HepG2 (cell line): ENCODE measurements around the gene EPHA2. TPM values are rescaled to one million over a fixed set of nuclear protein-coding genes. Genes with fewer than 3 reads are reported as not detected.

Source experiments
- ARHGAP35 ChIP-seq: sonication (generic); formaldehyde crosslinking; IDR thresholded peaks from 2 replicates; pipeline ENCODE4 v1.9.0; 2022; ENCODE audit warnings: mild to moderate bottlenecking, inconsistent platforms, moderate library complexity, missing genetic modification reagents, borderline replicate concordance
- EP300 ChIP-seq, 3 experiments: sonication (generic) in 1 of 3; formaldehyde crosslinking in 1 of 3; IDR thresholded peaks; 2 replicates each; pipeline versions ENCODE4 v1.5.1 to v1.6.1; 2011 to 2020; ENCODE audit warnings: low read depth in 2 of 3, low read length in 2 of 3, borderline replicate concordance in 1 of 3, improper control_type of control experiment in 1 of 3, mild to moderate bottlenecking in 1 of 3, missing genetic modification reagents in 1 of 3, moderate library complexity in 1 of 3
- KDM1A ChIP-seq: IDR thresholded peaks from 2 replicates; pipeline ENCODE4 v1.6.1; 2016; ENCODE audit warnings: missing compliant biosample characterization
- NFYC ChIP-seq: IDR thresholded peaks from 2 replicates; pipeline ENCODE4 v1.6.1; 2016; ENCODE audit warnings: missing genetic modification reagents, missing compliant biosample characterization
- NR1H2 ChIP-seq: sonication (generic); formaldehyde crosslinking; IDR thresholded peaks from 2 replicates; pipeline ENCODE4 v1.8.1; 2022; ENCODE audit warnings: low read depth, missing genetic modification reagents, borderline replicate concordance
- ZNF552 ChIP-seq: sonication (generic); formaldehyde crosslinking; IDR thresholded peaks from 2 replicates; pipeline ENCODE4 v1.9.0; 2022; ENCODE audit warnings: missing genetic modification reagents, mild to moderate bottlenecking, borderline replicate concordance
- ZNF709 ChIP-seq: sonication (generic); formaldehyde crosslinking; IDR thresholded peaks from 2 replicates; pipeline ENCODE4 v1.5.0; 2020; ENCODE audit warnings: mild to moderate bottlenecking, missing genetic modification reagents
- polyA plus RNA-seq, 8 experiments: library from polyadenylated mRNA; depleted of rRNA in 3 of 8; stranded (reverse) in 7 of 8; unstranded in 1 of 8; fragments of >200 nt; fragmentation: Illumina TruSeq in 4 of 8; extraction: Trizol in 4 of 8; gene quantifications; 2 replicates each; pipeline versions ENCODE4 v1.2.1 to v1.2.3, GENCODE V29; 2011 to 2016; ENCODE audit warnings: low read depth in 4 of 8, missing spikeins in 1 of 8, mixed read lengths in 1 of 8; ENCODE audit not compliant: insufficient read depth in 1 of 8
- total RNA-seq, 5 experiments: library from RNA; depleted of rRNA; stranded (reverse); fragments of >200 nt; fragmentation: Illumina TruSeq; extraction: Trizol; gene quantifications; 2 replicates each; pipeline ENCODE4 v1.2.3, GENCODE V29; 2016; ENCODE audit warnings: low read depth in 1 of 5
- TF ChIP-seq, protein P1 (sequence below): sonication (generic); formaldehyde crosslinking; IDR thresholded peaks from 2 replicates; pipeline ENCODE4 v1.5.0; 2020; ENCODE audit warnings: mild to moderate bottlenecking, missing genetic modification reagents, moderate library complexity
- TF ChIP-seq, protein P2 (sequence below): sonication (generic); formaldehyde crosslinking; IDR thresholded peaks from 2 replicates; pipeline ENCODE4 v1.4.0; 2020; ENCODE audit warnings: missing genetic modification reagents, borderline replicate concordance
- TF ChIP-seq, protein P3 (sequence below): sonication (generic); formaldehyde crosslinking; IDR thresholded peaks from 2 replicates; pipeline ENCODE4 v1.4.0; 2020; ENCODE audit warnings: missing genetic modification reagents
- TF ChIP-seq, protein P4 (sequence below): sonication (generic); formaldehyde crosslinking; IDR thresholded peaks from 2 replicates; pipeline ENCODE4 v1.4.0; 2020; ENCODE audit warnings: missing genetic modification reagents

The EPHA2 gene
- total and polyA plus RNA-seq, 2 of the 13 experiments (the other 11 are each of a cell fraction or from before 2014, with no cell fraction given) = 33.6 to 53.6 TPM

DNA sequence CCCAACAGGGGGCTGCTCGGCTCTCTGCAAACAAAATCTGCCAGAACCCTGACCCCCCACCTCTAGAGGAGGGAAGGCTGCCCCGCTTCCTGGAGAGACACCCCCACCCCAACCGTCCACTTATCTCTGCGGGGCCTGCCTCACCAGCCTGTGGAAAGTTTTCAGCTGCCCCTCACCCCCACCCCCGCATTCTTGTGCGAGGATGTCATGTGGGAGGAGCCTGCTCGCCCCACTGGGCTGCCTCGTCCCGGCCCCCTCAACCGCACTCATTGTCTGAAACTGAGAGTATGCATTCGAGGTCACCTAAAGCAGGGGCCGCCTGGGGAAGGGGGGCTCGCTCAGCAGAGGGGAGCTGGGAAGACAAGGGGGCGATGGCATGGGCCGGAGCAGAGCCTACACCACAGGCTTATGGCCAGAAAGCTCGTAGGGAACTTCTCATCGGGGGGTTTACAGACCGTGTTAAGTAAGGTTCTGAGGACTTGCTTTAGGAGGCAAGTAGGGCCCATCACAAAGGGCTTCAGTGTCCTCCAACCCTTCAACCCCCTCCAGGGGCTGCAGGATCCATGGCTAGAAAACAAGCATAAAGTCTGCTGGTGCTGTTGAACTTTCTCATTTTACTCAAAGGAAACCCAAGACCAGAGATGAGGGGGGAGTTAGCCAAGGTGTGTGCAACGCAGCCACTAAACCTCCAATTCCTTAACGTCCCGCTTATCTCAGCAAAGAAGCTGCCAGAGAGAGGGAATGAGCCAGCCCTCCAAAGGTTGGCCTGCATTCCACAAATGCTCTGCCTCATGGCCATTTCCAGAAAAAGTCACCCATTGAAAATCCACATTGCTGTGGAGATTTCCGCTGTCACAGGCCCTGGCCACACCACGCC is 9.4 kb downstream of the EPHA2 start (continued):
- TF ChIP-seq ZNF552 (CRISPR knock-in tag) (no peak), EP300 (IDR thresholded peaks at IDR 0.05; ENCODE audit: low read depth in 2 of 2, low read length in 2 of 2) (peak in 1 of 2 experiments; percentile 75; a peak in 2 of 4 replicates), EP300 (CRISPR knock-in tag; IDR thresholded peaks at IDR 0.05; ENCODE audit: borderline replicate concordance) (peak; percentile 45; the same call in 1 of the 2 replicates), NFYC (CRISPR knock-in tag) (no peak), NR1H2 (CRISPR knock-in tag) (no peak), KDM1A (no peak), ZNF709 (no peak), ARHGAP35 (CRISPR knock-in tag) (no peak)
- TF ChIP-seq, protein P1, sequence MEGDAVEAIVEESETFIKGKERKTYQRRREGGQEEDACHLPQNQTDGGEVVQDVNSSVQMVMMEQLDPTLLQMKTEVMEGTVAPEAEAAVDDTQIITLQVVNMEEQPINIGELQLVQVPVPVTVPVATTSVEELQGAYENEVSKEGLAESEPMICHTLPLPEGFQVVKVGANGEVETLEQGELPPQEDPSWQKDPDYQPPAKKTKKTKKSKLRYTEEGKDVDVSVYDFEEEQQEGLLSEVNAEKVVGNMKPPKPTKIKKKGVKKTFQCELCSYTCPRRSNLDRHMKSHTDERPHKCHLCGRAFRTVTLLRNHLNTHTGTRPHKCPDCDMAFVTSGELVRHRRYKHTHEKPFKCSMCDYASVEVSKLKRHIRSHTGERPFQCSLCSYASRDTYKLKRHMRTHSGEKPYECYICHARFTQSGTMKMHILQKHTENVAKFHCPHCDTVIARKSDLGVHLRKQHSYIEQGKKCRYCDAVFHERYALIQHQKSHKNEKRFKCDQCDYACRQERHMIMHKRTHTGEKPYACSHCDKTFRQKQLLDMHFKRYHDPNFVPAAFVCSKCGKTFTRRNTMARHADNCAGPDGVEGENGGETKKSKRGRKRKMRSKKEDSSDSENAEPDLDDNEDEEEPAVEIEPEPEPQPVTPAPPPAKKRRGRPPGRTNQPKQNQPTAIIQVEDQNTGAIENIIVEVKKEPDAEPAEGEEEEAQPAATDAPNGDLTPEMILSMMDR (CRISPR knock-in tag) = peak; percentile 14; the same call in 1 of the 2 replicates
- TF ChIP-seq, protein P2, sequence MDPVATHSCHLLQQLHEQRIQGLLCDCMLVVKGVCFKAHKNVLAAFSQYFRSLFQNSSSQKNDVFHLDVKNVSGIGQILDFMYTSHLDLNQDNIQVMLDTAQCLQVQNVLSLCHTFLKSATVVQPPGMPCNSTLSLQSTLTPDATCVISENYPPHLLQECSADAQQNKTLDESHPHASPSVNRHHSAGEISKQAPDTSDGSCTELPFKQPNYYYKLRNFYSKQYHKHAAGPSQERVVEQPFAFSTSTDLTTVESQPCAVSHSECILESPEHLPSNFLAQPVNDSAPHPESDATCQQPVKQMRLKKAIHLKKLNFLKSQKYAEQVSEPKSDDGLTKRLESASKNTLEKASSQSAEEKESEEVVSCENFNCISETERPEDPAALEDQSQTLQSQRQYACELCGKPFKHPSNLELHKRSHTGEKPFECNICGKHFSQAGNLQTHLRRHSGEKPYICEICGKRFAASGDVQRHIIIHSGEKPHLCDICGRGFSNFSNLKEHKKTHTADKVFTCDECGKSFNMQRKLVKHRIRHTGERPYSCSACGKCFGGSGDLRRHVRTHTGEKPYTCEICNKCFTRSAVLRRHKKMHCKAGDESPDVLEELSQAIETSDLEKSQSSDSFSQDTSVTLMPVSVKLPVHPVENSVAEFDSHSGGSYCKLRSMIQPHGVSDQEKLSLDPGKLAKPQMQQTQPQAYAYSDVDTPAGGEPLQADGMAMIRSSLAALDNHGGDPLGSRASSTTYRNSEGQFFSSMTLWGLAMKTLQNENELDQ (CRISPR knock-in tag) = no peak
- TF ChIP-seq, protein P3, sequence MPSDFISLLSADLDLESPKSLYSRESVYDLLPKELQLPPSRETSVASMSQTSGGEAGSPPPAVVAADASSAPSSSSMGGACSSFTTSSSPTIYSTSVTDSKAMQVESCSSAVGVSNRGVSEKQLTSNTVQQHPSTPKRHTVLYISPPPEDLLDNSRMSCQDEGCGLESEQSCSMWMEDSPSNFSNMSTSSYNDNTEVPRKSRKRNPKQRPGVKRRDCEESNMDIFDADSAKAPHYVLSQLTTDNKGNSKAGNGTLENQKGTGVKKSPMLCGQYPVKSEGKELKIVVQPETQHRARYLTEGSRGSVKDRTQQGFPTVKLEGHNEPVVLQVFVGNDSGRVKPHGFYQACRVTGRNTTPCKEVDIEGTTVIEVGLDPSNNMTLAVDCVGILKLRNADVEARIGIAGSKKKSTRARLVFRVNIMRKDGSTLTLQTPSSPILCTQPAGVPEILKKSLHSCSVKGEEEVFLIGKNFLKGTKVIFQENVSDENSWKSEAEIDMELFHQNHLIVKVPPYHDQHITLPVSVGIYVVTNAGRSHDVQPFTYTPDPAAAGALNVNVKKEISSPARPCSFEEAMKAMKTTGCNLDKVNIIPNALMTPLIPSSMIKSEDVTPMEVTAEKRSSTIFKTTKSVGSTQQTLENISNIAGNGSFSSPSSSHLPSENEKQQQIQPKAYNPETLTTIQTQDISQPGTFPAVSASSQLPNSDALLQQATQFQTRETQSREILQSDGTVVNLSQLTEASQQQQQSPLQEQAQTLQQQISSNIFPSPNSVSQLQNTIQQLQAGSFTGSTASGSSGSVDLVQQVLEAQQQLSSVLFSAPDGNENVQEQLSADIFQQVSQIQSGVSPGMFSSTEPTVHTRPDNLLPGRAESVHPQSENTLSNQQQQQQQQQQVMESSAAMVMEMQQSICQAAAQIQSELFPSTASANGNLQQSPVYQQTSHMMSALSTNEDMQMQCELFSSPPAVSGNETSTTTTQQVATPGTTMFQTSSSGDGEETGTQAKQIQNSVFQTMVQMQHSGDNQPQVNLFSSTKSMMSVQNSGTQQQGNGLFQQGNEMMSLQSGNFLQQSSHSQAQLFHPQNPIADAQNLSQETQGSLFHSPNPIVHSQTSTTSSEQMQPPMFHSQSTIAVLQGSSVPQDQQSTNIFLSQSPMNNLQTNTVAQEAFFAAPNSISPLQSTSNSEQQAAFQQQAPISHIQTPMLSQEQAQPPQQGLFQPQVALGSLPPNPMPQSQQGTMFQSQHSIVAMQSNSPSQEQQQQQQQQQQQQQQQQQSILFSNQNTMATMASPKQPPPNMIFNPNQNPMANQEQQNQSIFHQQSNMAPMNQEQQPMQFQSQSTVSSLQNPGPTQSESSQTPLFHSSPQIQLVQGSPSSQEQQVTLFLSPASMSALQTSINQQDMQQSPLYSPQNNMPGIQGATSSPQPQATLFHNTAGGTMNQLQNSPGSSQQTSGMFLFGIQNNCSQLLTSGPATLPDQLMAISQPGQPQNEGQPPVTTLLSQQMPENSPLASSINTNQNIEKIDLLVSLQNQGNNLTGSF = peak; percentile 70; the same call in 1 of the 2 replicates
- TF ChIP-seq, protein P4, sequence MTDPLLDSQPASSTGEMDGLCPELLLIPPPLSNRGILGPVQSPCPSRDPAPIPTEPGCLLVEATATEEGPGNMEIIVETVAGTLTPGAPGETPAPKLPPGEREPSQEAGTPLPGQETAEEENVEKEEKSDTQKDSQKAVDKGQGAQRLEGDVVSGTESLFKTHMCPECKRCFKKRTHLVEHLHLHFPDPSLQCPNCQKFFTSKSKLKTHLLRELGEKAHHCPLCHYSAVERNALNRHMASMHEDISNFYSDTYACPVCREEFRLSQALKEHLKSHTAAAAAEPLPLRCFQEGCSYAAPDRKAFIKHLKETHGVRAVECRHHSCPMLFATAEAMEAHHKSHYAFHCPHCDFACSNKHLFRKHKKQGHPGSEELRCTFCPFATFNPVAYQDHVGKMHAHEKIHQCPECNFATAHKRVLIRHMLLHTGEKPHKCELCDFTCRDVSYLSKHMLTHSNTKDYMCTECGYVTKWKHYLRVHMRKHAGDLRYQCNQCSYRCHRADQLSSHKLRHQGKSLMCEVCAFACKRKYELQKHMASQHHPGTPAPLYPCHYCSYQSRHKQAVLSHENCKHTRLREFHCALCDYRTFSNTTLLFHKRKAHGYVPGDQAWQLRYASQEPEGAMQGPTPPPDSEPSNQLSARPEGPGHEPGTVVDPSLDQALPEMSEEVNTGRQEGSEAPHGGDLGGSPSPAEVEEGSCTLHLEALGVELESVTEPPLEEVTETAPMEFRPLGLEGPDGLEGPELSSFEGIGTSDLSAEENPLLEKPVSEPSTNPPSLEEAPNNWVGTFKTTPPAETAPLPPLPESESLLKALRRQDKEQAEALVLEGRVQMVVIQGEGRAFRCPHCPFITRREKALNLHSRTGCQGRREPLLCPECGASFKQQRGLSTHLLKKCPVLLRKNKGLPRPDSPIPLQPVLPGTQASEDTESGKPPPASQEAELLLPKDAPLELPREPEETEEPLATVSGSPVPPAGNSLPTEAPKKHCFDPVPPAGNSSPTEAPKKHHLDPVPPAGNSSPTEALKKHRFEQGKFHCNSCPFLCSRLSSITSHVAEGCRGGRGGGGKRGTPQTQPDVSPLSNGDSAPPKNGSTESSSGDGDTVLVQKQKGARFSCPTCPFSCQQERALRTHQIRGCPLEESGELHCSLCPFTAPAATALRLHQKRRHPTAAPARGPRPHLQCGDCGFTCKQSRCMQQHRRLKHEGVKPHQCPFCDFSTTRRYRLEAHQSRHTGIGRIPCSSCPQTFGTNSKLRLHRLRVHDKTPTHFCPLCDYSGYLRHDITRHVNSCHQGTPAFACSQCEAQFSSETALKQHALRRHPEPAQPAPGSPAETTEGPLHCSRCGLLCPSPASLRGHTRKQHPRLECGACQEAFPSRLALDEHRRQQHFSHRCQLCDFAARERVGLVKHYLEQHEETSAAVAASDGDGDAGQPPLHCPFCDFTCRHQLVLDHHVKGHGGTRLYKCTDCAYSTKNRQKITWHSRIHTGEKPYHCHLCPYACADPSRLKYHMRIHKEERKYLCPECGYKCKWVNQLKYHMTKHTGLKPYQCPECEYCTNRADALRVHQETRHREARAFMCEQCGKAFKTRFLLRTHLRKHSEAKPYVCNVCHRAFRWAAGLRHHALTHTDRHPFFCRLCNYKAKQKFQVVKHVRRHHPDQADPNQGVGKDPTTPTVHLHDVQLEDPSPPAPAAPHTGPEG (CRISPR knock-in tag) = no peak; the same call in 1 of the 2 replicates
